ENCODE data around the gene SOCS1. TPM values are rescaled to one million over a fixed set of nuclear protein-coding genes. Genes with fewer than 3 reads are reported as not detected.

The SOCS1 gene
- total and polyA plus RNA-seq, 2 experiments from 2014 or later: 84.7 to 104 TPM

DNA sequence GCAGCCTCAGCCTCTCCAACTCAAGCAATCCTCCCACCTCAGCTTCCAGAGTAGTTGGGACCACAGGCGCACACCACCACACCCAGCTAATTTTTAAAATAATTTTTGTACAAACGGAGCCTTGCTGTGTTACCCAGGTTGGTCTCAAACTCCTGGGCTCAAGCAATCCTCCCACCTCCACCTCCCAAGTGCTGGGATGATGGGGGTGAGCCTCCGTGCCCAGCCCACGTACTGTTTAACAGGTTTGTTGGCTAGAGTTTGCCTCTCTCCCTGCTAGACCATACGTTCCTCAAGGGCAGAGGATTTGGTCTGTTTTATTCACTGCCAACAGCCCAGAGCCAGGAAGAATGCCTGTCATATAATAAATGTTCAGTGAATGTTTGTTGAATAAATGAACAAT is 26.6 kb downstream of the SOCS1 start:
- ATAC-seq: no peak

DNA sequence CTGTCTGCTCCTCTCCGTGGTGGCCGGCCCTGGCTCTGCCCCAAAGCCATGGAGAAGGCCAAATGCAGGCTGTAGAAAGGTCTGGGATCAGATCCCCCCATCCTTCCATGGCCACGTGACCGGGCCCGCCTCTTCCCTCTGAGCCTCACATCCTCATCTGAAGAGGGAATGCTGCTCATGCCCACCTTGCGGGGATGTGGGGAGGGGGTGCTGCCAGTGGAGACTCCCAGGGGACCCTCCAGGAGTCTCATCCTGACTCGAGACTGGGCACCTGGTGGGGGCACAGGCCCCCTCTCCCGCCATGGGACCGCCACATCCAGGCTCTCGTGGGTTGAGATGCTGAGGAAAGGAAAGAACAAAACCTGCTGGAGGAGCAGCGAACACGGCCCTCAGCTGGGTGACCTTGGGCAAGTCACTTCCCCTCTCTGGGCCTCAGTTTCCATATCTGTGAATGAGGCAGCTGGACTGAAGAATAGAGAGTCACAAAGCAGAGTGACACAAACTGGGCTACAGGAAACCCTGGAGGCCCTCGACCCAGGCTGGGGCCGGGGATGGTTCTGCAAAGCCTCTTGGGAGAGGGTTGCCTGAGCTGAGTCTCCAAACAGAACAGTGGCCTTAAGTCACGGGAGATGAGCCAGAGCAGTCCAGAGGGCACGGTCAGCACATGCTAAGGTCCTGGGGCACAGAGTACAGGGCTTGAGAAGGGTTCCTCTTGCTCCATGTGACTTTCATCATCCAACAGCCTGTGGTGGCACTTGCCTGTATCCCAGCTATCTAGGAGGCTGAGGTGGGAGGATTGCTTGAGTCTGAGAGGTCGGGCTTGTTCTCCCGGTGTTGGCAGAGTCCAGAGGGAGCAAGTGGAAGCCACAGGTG is 30.1 kb downstream of the SOCS1 start:
- H2AFZ ChIP-seq: no peak overlapping the region
- DNase-seq (ENCODE audit: low spot score) (no peak), ATAC-seq (no peak)
- no peak overlapping the region for H3K27ac ChIP-seq (ENCODE audit: low read depth)
- Mint-ChIP-seq H3K4me3 (no peak overlapping the region), H3K27me3 (ENCODE audit: insufficient read depth, low read depth, poor library complexity) (peaks cover 9% of the 10 kb centered on the region), H3K9me3 (no peaks in the 10 kb centered on the region), H3K4me1 (peaks cover 2% of the 10 kb centered on the region; the same call in 1 of the 3 replicates), H3K36me3 (ENCODE audit: low read depth) (no peaks in the 10 kb centered on the region), H3K27ac (no peak overlapping the region)
- no peaks in the 10 kb centered on the region for H3K9me2 ChIP-seq (ENCODE audit: insufficient read depth)
- H4K20me1 ChIP-seq (replicated peaks; ENCODE audit: insufficient read depth): no peaks in the 10 kb centered on the region
- H3K27me3 ChIP-seq (ENCODE audit: insufficient read depth): no peaks in the 10 kb centered on the region
- no peaks in the 10 kb centered on the region for H3F3A ChIP-seq (replicated peaks; ENCODE audit: low read depth)
- no peaks in the 10 kb centered on the region for H3K4me1 ChIP-seq (ENCODE audit: insufficient read depth)
- no peaks in the 10 kb centered on the region for H3K36me3 ChIP-seq (ENCODE audit: insufficient read depth)
- no peak overlapping the region for H3K4me3 ChIP-seq
- H3K79me2 ChIP-seq (replicated peaks; ENCODE audit: insufficient read depth): no peaks in the 10 kb centered on the region
- no peak overlapping the region for H3K4me2 ChIP-seq
- TF ChIP-seq CREB1 (CRISPR knock-in tag; IDR thresholded peaks at IDR 0.05; ENCODE audit: low read depth) (no peak), STAT1 (IDR thresholded peaks at IDR 0.05; ENCODE audit: unreplicated experiment) (no peak), REST (IDR thresholded peaks at IDR 0.05; ENCODE audit: unreplicated experiment) (no peak), EZH2 (IDR thresholded peaks at IDR 0.05; ENCODE audit: low read depth, unreplicated experiment) (no peak), EZH2phosphoT487 (IDR thresholded peaks at IDR 0.05; ENCODE audit: unreplicated experiment) (no peak), POLR2AphosphoS5 (IDR thresholded peaks at IDR 0.05; ENCODE audit: low read depth) (no peak), NANOG (IDR thresholded peaks at IDR 0.05; ENCODE audit: borderline replicate concordance) (no peak)
- TF ChIP-seq, protein P1, sequence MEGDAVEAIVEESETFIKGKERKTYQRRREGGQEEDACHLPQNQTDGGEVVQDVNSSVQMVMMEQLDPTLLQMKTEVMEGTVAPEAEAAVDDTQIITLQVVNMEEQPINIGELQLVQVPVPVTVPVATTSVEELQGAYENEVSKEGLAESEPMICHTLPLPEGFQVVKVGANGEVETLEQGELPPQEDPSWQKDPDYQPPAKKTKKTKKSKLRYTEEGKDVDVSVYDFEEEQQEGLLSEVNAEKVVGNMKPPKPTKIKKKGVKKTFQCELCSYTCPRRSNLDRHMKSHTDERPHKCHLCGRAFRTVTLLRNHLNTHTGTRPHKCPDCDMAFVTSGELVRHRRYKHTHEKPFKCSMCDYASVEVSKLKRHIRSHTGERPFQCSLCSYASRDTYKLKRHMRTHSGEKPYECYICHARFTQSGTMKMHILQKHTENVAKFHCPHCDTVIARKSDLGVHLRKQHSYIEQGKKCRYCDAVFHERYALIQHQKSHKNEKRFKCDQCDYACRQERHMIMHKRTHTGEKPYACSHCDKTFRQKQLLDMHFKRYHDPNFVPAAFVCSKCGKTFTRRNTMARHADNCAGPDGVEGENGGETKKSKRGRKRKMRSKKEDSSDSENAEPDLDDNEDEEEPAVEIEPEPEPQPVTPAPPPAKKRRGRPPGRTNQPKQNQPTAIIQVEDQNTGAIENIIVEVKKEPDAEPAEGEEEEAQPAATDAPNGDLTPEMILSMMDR (conservative IDR thresholded peaks at IDR 0.05; ENCODE audit: low read depth in 2 of 2): no peak
- TF ChIP-seq, protein P2, sequence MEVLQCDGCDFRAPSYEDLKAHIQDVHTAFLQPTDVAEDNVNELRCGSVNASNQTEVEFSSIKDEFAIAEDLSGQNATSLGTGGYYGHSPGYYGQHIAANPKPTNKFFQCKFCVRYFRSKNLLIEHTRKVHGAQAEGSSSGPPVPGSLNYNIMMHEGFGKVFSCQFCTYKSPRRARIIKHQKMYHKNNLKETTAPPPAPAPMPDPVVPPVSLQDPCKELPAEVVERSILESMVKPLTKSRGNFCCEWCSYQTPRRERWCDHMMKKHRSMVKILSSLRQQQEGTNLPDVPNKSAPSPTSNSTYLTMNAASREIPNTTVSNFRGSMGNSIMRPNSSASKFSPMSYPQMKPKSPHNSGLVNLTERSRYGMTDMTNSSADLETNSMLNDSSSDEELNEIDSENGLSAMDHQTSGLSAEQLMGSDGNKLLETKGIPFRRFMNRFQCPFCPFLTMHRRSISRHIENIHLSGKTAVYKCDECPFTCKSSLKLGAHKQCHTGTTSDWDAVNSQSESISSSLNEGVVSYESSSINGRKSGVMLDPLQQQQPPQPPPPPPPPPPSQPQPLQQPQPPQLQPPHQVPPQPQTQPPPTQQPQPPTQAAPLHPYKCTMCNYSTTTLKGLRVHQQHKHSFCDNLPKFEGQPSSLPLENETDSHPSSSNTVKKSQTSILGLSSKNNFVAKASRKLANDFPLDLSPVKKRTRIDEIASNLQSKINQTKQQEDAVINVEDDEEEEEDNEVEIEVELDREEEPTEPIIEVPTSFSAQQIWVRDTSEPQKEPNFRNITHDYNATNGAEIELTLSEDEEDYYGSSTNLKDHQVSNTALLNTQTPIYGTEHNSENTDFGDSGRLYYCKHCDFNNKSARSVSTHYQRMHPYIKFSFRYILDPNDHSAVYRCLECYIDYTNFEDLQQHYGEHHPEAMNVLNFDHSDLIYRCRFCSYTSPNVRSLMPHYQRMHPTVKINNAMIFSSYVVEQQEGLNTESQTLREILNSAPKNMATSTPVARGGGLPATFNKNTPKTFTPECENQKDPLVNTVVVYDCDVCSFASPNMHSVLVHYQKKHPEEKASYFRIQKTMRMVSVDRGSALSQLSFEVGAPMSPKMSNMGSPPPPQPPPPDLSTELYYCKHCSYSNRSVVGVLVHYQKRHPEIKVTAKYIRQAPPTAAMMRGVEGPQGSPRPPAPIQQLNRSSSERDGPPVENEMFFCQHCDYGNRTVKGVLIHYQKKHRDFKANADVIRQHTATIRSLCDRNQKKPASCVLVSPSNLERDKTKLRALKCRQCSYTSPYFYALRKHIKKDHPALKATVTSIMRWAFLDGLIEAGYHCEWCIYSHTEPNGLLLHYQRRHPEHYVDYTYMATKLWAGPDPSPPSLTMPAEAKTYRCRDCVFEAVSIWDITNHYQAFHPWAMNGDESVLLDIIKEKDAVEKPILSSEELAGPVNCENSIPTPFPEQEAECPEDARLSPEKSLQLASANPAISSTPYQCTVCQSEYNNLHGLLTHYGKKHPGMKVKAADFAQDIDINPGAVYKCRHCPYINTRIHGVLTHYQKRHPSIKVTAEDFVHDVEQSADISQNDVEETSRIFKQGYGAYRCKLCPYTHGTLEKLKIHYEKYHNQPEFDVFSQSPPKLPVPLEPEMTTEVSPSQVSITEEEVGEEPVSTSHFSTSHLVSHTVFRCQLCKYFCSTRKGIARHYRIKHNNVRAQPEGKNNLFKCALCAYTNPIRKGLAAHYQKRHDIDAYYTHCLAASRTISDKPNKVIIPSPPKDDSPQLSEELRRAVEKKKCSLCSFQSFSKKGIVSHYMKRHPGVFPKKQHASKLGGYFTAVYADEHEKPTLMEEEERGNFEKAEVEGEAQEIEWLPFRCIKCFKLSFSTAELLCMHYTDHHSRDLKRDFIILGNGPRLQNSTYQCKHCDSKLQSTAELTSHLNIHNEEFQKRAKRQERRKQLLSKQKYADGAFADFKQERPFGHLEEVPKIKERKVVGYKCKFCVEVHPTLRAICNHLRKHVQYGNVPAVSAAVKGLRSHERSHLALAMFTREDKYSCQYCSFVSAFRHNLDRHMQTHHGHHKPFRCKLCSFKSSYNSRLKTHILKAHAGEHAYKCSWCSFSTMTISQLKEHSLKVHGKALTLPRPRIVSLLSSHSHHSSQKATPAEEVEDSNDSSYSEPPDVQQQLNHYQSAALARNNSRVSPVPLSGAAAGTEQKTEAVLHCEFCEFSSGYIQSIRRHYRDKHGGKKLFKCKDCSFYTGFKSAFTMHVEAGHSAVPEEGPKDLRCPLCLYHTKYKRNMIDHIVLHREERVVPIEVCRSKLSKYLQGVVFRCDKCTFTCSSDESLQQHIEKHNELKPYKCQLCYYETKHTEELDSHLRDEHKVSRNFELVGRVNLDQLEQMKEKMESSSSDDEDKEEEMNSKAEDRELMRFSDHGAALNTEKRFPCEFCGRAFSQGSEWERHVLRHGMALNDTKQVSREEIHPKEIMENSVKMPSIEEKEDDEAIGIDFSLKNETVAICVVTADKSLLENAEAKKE (CRISPR knock-in tag; IDR thresholded peaks at IDR 0.05): no peak

More for the DNA sequence above, 26.6 kb downstream of the SOCS1 start:
- Mint-ChIP-seq H3K36me3 (ENCODE audit: low read depth) (no peaks in the 10 kb centered on the region), H3K27me3 (ENCODE audit: insufficient read depth, low read depth, poor library complexity) (peaks cover 15% of the 10 kb centered on the region), H3K27ac (no peak overlapping the region), H3K4me3 (no peak overlapping the region), H3K9me3 (no peaks in the 10 kb centered on the region), H3K4me1 (peaks cover 8% of the 10 kb centered on the region)
- no peak overlapping the region for H2AFZ ChIP-seq
- H3K36me3 ChIP-seq (ENCODE audit: insufficient read depth): no peaks in the 10 kb centered on the region
- 0 out of 2 replicates have a peak, but pooled peaks cover 6% of the 10 kb centered on the region for H3F3A ChIP-seq (replicated peaks; ENCODE audit: low read depth)
- no peaks in the 10 kb centered on the region for H3K27me3 ChIP-seq (ENCODE audit: insufficient read depth)
- H3K9me2 ChIP-seq (ENCODE audit: insufficient read depth): no peaks in the 10 kb centered on the region
- H3K4me2 ChIP-seq: no peak overlapping the region
- no peak overlapping the region for H3K4me3 ChIP-seq
- H3K79me2 ChIP-seq (replicated peaks; ENCODE audit: insufficient read depth): no peaks in the 10 kb centered on the region
- no peaks in the 10 kb centered on the region for H4K20me1 ChIP-seq (replicated peaks; ENCODE audit: insufficient read depth)
- TF ChIP-seq CREB1 (CRISPR knock-in tag; IDR thresholded peaks at IDR 0.05; ENCODE audit: low read depth): no peak
- no peak for DNase-seq (ENCODE audit: low spot score)
- H3K27ac ChIP-seq (ENCODE audit: low read depth): no peak overlapping the region
- peaks cover 9% of the 10 kb centered on the region; the same call in 1 of the 2 replicates for H3K4me1 ChIP-seq (ENCODE audit: insufficient read depth)
